ENCODE data around the gene COQ8A. TPM values are rescaled to one million over a fixed set of nuclear protein-coding genes. Genes with fewer than 3 reads are reported as not detected.

Gene COQ8A
- total RNA-seq, 2 experiments from 2014 or later, result 55.0 to 56.0 TPM

DNA sequence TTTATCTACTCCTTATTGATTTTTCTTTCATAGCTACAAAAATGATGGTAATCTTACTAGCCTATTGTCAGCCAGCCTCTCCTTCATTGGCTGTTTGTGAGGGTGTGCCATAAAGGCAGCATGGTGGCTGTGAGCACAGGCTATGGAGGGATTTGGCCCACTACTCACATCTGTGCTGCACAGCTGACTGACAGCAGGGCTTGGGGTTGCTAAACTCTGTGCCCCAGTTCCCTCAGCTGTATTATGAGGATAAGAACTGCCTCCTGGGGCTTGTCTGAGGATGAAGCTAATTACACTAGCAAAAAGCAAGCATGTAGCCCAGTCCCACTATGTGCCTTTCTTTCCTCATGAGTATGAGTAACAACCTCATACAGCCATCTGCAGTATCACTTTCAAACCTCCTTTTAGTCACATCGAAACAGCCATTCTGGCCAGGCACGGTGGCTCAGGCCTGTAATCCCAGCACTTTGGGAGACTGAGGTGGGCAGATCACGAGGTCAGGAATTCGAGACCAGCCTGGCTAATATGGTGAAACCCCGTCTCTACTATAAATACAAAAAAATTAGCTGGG is 66.2 kb downstream of the COQ8A start:
- DNase-seq, result no peak
- Mint-ChIP-seq H3K9me3 (no peaks in the 10 kb centered on the region), H3K4me1 (ENCODE audit: low read depth) (no peaks in the 10 kb centered on the region), H3K27me3 (no peaks in the 10 kb centered on the region), H3K4me3 (no peak overlapping the region), H3K27ac (no peak overlapping the region), H3K36me3 (ENCODE audit: low read depth) (no peaks in the 10 kb centered on the region)
- no peak overlapping the region for H3K27ac ChIP-seq (ENCODE audit: low read depth in 1 of 2, low read length in 2 of 2)
- intact Hi-C loops (cut with DNase I, micrococcal nuclease), result no loop called here
- ChIA-PET CTCF (no interaction called here), POLR2A (no interaction called here)
- H3K4me3 ChIP-seq (ENCODE audit: low read length), result no peak overlapping the region
- no peaks in the 10 kb centered on the region for H3K9me3 ChIP-seq (ENCODE audit: control insufficient read depth in 1 of 2, insufficient read depth in 1 of 2, low read length in 2 of 2)
- H3K27me3 ChIP-seq (ENCODE audit: control insufficient read depth in 1 of 2, insufficient read depth in 2 of 2, low read length in 2 of 2), result peaks cover 0 to 3% of the 10 kb centered on the region in 2 experiments
- no peaks in the 10 kb centered on the region for H3K4me1 ChIP-seq (ENCODE audit: insufficient read depth, low read length)
- no peak for ATAC-seq (ENCODE audit: poor library complexity)
- TF ChIP-seq, protein P1, sequence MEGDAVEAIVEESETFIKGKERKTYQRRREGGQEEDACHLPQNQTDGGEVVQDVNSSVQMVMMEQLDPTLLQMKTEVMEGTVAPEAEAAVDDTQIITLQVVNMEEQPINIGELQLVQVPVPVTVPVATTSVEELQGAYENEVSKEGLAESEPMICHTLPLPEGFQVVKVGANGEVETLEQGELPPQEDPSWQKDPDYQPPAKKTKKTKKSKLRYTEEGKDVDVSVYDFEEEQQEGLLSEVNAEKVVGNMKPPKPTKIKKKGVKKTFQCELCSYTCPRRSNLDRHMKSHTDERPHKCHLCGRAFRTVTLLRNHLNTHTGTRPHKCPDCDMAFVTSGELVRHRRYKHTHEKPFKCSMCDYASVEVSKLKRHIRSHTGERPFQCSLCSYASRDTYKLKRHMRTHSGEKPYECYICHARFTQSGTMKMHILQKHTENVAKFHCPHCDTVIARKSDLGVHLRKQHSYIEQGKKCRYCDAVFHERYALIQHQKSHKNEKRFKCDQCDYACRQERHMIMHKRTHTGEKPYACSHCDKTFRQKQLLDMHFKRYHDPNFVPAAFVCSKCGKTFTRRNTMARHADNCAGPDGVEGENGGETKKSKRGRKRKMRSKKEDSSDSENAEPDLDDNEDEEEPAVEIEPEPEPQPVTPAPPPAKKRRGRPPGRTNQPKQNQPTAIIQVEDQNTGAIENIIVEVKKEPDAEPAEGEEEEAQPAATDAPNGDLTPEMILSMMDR (IDR thresholded peaks at IDR 0.05), result no peak
- no peaks in the 10 kb centered on the region for H3K36me3 ChIP-seq (ENCODE audit: insufficient read depth, low read length)

- intact Hi-C loops (cut with DNase I, micrococcal nuclease), result no loop called here
- ChIA-PET CTCF (no interaction called here), POLR2A (no interaction called here)
- no peaks in the 10 kb centered on the region for H3K9me3 Mint-ChIP-seq
- TF ChIP-seq, protein P1 (IDR thresholded peaks at IDR 0.05), result no peak
- H3K4me1 Mint-ChIP-seq (ENCODE audit: low read depth), result no peaks in the 10 kb centered on the region
- H3K27ac ChIP-seq (ENCODE audit: low read depth in 1 of 2, low read length in 2 of 2), result no peak overlapping the region
- no peak overlapping the region for H3K4me3 Mint-ChIP-seq
- DNase-seq (no peak), ATAC-seq (ENCODE audit: poor library complexity) (no peak)
- no peaks in the 10 kb centered on the region for H3K4me1 ChIP-seq (ENCODE audit: insufficient read depth, low read length)
- H3K36me3 Mint-ChIP-seq (ENCODE audit: low read depth), result no peaks in the 10 kb centered on the region
- peaks cover 0 to 3% of the 10 kb centered on the region in 2 experiments for H3K27me3 ChIP-seq (ENCODE audit: control insufficient read depth in 1 of 2, insufficient read depth in 2 of 2, low read length in 2 of 2)
- no peaks in the 10 kb centered on the region for H3K27me3 Mint-ChIP-seq
- no peak overlapping the region for H3K27ac Mint-ChIP-seq
- no peaks in the 10 kb centered on the region for H3K9me3 ChIP-seq (ENCODE audit: control insufficient read depth in 1 of 2, insufficient read depth in 1 of 2, low read length in 2 of 2)
- H3K4me3 ChIP-seq (ENCODE audit: low read length), result no peak overlapping the region
- no peaks in the 10 kb centered on the region for H3K36me3 ChIP-seq (ENCODE audit: insufficient read depth, low read length)
These were observed 69.8 kb downstream of the COQ8A start for GRCh38 chr1:227009937-227010336.

- Histone ChIP-seq H3K27ac (ENCODE audit: low read depth in 1 of 2, low read length in 2 of 2) (no peak overlapping the region), H3K9me3 (ENCODE audit: control insufficient read depth in 1 of 2, insufficient read depth in 1 of 2, low read length in 2 of 2) (no peaks in the 10 kb centered on the region), H3K4me1 (ENCODE audit: insufficient read depth, low read length) (no peaks in the 10 kb centered on the region), H3K4me3 (ENCODE audit: low read length) (no peak overlapping the region), H3K36me3 (ENCODE audit: insufficient read depth, low read length) (no peaks in the 10 kb centered on the region), H3K27me3 (ENCODE audit: control insufficient read depth in 1 of 2, insufficient read depth in 2 of 2, low read length in 2 of 2) (peaks cover 0 to 3% of the 10 kb centered on the region in 2 experiments)
- H3K4me1 Mint-ChIP-seq (ENCODE audit: low read depth), result no peaks in the 10 kb centered on the region
- ATAC-seq (ENCODE audit: poor library complexity), result no peak
- H3K27ac Mint-ChIP-seq, result no peak overlapping the region
- ChIA-PET CTCF (no interaction called here), POLR2A (no interaction called here)
- no peaks in the 10 kb centered on the region for H3K9me3 Mint-ChIP-seq
- no peak overlapping the region for H3K4me3 Mint-ChIP-seq
- TF ChIP-seq, protein P1 (IDR thresholded peaks at IDR 0.05), result no peak
- no peaks in the 10 kb centered on the region for H3K36me3 Mint-ChIP-seq (ENCODE audit: low read depth)
- no peak for DNase-seq
- no peaks in the 10 kb centered on the region for H3K27me3 Mint-ChIP-seq
- intact Hi-C loops (cut with DNase I, micrococcal nuclease), result no loop called here
These were observed 70.6 kb downstream of the COQ8A start for GRCh38 chr1:227010645-227011044.

Measured in CD4-positive, alpha-beta T cell (primary cell).